Stomach (tissue), 4 donors: ENCODE data around the gene NEAT1.

Experiments
- CTCF ChIP-seq, 7 experiments: fragments of 450-650 bp in 4 of 7; fragments of 200-600 bp in 3 of 7; sonication (generic) in 3 of 7; IDR thresholded peaks; one replicate each; pipeline ENCODE4 v1.5.1; 2016 to 2019; ENCODE audit warnings: antibody characterized with exemption in 7 of 7, control low read depth in 2 of 7, mild to moderate bottlenecking in 1 of 7
- POLR2A ChIP-seq, 4 donors: fragments of 450-650 bp; IDR thresholded peaks; one replicate each; pipeline ENCODE4 v1.6.1; 2016; ENCODE audit warnings: antibody characterized with exemption in 4 of 4, control low read depth in 2 of 4, mild to moderate bottlenecking in 1 of 4, moderate library complexity in 1 of 4
- POLR2AphosphoS5 ChIP-seq, 3 donors: sonication (generic); formaldehyde crosslinking; IDR thresholded peaks; one replicate each; pipeline ENCODE4 v1.6.1; 2016; ENCODE audit warnings: antibody characterized with exemption in 3 of 3

GRCh38 chr11:65454696-65455456 lies 32.3 kb downstream of the NEAT1 start:
- TF ChIP-seq POLR2AphosphoS5 (IDR thresholded peaks at IDR 0.05) (peak; percentile 71 to 83 (median 80)), CTCF (IDR thresholded peaks at IDR 0.05) (no peak), POLR2A (IDR thresholded peaks at IDR 0.05) (no peak)
